ENCODE results near the gene AOPEP.

Gene AOPEP

DNA sequence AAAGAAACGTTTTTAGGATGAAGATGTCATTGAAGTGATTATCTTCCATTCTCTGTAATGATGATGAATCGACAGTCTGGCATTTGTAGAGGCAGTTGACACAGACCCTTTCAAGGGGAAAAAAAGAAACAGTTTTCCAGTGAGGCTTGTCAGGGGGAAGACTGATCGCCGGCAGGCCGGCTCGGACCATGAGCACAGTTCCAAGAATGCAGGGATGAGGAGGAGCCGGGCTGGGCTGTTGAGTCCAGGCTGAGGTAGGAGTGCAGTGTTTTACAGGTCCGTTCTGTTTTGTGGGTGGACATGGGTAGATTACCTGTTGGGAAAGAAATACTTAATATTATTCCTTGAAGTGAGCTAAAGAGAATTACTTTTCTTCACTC is 194.6 kb downstream of the AOPEP start:
- ChIA-PET CTCF (no interaction called here), POLR2A (ENCODE audit: low non-redundant PET) (no interaction called here)
- TF ChIP-seq CTCF (conservative IDR thresholded peaks at IDR 0.05; ENCODE audit: low read depth), result no peak
- H3K27ac ChIP-seq, result peak overlapping the region; percentile 96
- peak; percentile 57 for DNase-seq (ENCODE audit: low spot score)

DNA sequence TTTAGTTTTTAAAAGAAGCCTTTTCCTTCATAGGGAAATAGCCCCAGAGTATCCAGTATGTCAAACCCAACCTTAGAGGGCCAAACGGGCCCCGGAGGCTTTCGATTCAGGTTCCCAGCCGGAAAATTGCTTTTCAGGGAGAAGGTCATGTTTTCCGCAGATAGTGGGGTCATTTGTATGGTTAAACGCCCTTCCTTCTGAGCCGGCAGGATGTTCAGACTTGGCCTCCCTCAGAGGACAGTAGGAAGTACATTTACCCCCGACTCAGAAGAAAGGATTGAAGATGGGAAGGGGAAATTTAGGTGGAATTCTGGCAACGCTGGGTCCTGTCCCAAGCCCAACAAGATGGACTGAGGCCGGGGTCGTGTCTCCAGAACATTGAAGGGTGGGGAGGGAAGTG is 195.2 kb downstream of the AOPEP start:
- no peak for DNase-seq (ENCODE audit: low spot score)
- TF ChIP-seq CTCF (conservative IDR thresholded peaks at IDR 0.05; ENCODE audit: low read depth), result no peak
- POLR2A ChIA-PET (ENCODE audit: low non-redundant PET), result no interaction called here
- H3K27ac ChIP-seq, result peak overlapping the region; percentile 96
- CTCF ChIA-PET, result interaction anchor here (0.5 to 0.6 kb wide), 2 partner anchors 132 to 339 kb away, joined by 4 read pairs; no protein-coding TSS in a partner anchor

DNA sequence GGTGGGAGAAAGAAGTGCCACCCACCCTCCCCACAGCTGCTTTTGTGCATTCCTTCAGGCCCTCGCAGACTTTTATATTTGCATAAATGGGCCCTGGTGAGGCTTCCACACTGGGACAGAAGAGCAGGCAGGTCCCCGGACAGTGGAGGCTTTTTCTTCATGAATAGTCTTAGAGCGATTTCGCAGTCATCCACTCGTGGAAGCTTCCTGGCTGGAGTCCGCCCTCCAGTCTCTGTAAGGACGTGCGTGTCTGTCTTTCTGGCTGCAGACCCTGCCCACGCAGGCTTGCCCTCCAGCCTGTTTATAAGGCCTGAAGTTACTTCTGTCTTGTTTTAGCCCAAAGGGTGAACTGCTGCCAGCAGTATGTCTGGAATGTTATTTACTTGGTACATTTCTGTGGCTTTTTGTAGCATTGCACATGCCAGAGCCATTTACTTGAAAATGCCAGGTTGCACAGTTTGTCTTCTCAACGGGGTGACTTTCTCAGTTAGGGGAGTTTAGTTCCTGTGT is 195.7 kb downstream of the AOPEP start:
- ChIA-PET POLR2A (ENCODE audit: low non-redundant PET) (no interaction called here), CTCF (interaction anchor here (0.5 to 1.4 kb wide), 3 partner anchors 124 to 340 kb away, joined by 3 to 4 read pairs (median 4); no protein-coding TSS in a partner anchor)
- DNase-seq (ENCODE audit: low spot score), result peak; percentile 74
- no peak for TF ChIP-seq CTCF (conservative IDR thresholded peaks at IDR 0.05; ENCODE audit: low read depth)
- peak overlapping the region; percentile 96 for H3K27ac ChIP-seq

DNA sequence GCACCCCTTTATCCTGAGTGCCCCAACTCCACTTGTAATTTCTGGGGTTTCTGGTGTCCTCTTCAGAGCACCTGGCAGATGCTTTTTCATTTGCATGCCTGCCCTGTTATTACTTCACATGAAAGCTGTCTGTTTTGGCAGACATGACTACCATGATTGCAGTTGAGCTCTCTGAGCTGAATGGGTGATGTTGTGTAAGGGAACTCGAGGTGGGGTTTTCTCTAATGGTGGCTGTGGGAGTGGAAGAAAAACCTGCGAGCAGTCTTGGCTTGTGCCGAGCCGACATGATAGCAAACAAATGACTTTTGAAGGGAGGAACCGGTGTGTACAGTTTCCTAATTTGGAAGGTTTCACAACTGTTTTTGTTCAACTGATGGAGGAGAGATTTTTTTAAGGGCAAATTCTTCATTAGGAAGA is 196.2 kb downstream of the AOPEP start:
- ChIA-PET POLR2A (ENCODE audit: low non-redundant PET) (no interaction called here), CTCF (interaction anchor here (0.6 to 1.4 kb wide), 2 partner anchors 124 to 163 kb away, joined by 3 read pairs; no protein-coding TSS in a partner anchor)
- DNase-seq (ENCODE audit: low spot score), result no peak
- peak overlapping the region; percentile 96 for H3K27ac ChIP-seq
- TF ChIP-seq CTCF (conservative IDR thresholded peaks at IDR 0.05; ENCODE audit: low read depth), result no peak

- H3K27ac ChIP-seq, result peak overlapping the region; percentile 96
- no peak for TF ChIP-seq CTCF (conservative IDR thresholded peaks at IDR 0.05; ENCODE audit: low read depth)
- DNase-seq (ENCODE audit: low spot score), result no peak
- POLR2A ChIA-PET (ENCODE audit: low non-redundant PET), result no interaction called here
- CTCF ChIA-PET, result interaction anchor here (1.4 kb wide), 1 partner anchor 123 kb away, joined by 3 read pairs; no protein-coding TSS in a partner anchor
Measured at GRCh38 chr9:94923326-94924089, 197.0 kb downstream of the AOPEP start.

- ChIA-PET POLR2A (ENCODE audit: low non-redundant PET) (interaction anchor here (0.5 to 0.6 kb wide), 2 partner anchors 16 to 82 kb away, joined by 4 to 5 read pairs; no protein-coding TSS in a partner anchor), CTCF (interaction anchor here (1.0 kb wide), 1 partner anchor 38 kb away, joined by 3 read pairs; no protein-coding TSS in a partner anchor)
- TF ChIP-seq CTCF (conservative IDR thresholded peaks at IDR 0.05; ENCODE audit: low read depth), result no peak
- peak overlapping the region; percentile 93 for H3K27ac ChIP-seq
- no peak for DNase-seq (ENCODE audit: low spot score)
Measured at GRCh38 chr9:94925751-94926430, 199.4 kb downstream of the AOPEP start.
